RWPE2 (cell line): ENCODE data around the gene PDCD1.
"Not testable (repeated sequence)": the region's sequence is repeated elsewhere in the genome, so short reads cannot be mapped to it uniquely, and the experiment has no call there.

Source experiments
- ATAC-seq: fragments of 200-7000 bp; cut with Tn5 transposase; 3 replicates; pipeline ENCODE4 v1.9.1; 2021; ENCODE audit warnings: low read depth
- DNase-seq: peaks from one replicate; pipeline ENCODE4 v3.0.0-alpha.2; 2020; ENCODE audit warnings: low spot score
- H3K27ac ChIP-seq: fragments of 450-650 bp; 2 replicates; pipeline ENCODE4 v1.5.1; 2017; ENCODE audit warnings: mild to moderate bottlenecking; ENCODE audit not compliant: poor library complexity, severe bottlenecking
- H3K27me3 ChIP-seq: fragments of 250-450 bp; sonication (Bioruptor Pico); 2 replicates; pipeline ENCODE4 v1.5.1; 2021; ENCODE audit warnings: mild to moderate bottlenecking, moderate library complexity; ENCODE audit not compliant: insufficient read depth, poor library complexity, severe bottlenecking
- H3K36me3 ChIP-seq: fragments of 250-450 bp; sonication (Bioruptor Pico); 2 replicates; pipeline ENCODE4 v1.5.1; 2020; ENCODE audit warnings: low read depth, mild to moderate bottlenecking, moderate library complexity
- H3K4me1 ChIP-seq: fragments of 250-450 bp; sonication (Bioruptor Pico); 2 replicates; pipeline ENCODE4 v1.5.1; 2021; ENCODE audit warnings: mild to moderate bottlenecking, moderate library complexity; ENCODE audit not compliant: insufficient read depth, poor library complexity, severe bottlenecking
- H3K4me3 ChIP-seq: fragments of 250-450 bp; sonication (Bioruptor Pico); 2 replicates; pipeline ENCODE4 v1.5.1; 2021; ENCODE audit warnings: mild to moderate bottlenecking, moderate library complexity; ENCODE audit not compliant: severe bottlenecking
- H3K9me3 ChIP-seq: fragments of 250-450 bp; sonication (Bioruptor Pico); 2 replicates; pipeline ENCODE4 v1.5.1; 2021; ENCODE audit warnings: mild to moderate bottlenecking, moderate library complexity; ENCODE audit not compliant: severe bottlenecking
- CTCF ChIP-seq: fragments of 450-650 bp; IDR thresholded peaks from one replicate; pipeline ENCODE4 v1.5.1; 2017; ENCODE audit warnings: mild to moderate bottlenecking, moderate library complexity; ENCODE audit not compliant: poor library complexity, severe bottlenecking

Gene PDCD1

GRCh38 chr2:241809383-241810306 lies 49.0 kb downstream of the PDCD1 start:
- TF ChIP-seq CTCF, result no peak
- H3K27me3 ChIP-seq, result peaks cover 2% of the 10 kb centered on the region
- no peaks in the 10 kb centered on the region for H3K9me3 ChIP-seq
- H3K36me3 ChIP-seq, result no peaks in the 10 kb centered on the region
- no peak overlapping the region for H3K4me3 ChIP-seq
- DNase-seq, result no peak
- no peak for ATAC-seq
- H3K4me1 ChIP-seq, result no peaks in the 10 kb centered on the region
- H3K27ac ChIP-seq, result no peak overlapping the region

DNA sequence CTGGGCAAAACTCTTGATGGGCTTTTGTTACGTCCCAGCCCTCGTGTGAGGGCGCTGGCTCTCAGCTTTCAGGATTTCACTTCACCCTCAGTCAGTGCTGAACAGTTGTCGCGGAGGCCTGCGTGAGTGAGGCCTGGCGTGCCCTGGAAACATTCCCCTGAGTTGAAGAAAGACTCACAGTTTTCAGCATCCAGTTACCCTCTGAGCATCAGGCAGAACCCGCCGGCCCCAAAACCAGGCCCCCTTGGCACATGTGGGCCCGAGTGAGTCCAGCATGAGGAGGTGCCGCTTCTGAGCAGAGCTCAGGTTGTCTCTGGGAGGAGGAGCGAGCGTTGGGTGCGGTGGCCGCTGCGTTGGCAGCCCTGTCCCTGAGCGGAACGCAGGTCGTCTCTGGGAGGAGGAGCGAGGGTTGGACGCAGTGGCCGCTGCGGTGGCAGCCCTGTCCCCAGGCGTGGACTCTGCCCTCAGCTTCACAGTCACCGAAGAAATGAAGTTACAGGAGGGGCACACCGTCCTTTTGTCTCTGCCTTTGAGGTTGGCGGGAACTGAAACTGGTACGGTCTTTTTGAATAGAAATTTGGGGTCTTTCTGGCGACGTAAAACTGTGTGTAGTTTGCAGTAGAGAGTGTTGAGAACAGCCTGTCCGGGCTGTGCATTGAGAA lies 49.8 kb downstream of the PDCD1 start, which contains the start of gene NEU4:
NEU4 (plus strand) TSS at position 473 of the 662 bp plus-strand sequence. CDS start 5,292 bp downstream, outside the sequence.
- TF ChIP-seq CTCF, result no peak
- Histone ChIP-seq H3K36me3 (no peaks in the 10 kb centered on the region), H3K4me3 (no peak within 1 kb of the TSS), H3K27me3 (peaks cover 9% of the 10 kb centered on the region), H3K27ac (no peak within 1 kb of the TSS), H3K9me3 (no peaks in the 10 kb centered on the region), H3K4me1 (no peaks in the 10 kb centered on the region)
- ATAC-seq, result no peak
- no peak for DNase-seq

DNA sequence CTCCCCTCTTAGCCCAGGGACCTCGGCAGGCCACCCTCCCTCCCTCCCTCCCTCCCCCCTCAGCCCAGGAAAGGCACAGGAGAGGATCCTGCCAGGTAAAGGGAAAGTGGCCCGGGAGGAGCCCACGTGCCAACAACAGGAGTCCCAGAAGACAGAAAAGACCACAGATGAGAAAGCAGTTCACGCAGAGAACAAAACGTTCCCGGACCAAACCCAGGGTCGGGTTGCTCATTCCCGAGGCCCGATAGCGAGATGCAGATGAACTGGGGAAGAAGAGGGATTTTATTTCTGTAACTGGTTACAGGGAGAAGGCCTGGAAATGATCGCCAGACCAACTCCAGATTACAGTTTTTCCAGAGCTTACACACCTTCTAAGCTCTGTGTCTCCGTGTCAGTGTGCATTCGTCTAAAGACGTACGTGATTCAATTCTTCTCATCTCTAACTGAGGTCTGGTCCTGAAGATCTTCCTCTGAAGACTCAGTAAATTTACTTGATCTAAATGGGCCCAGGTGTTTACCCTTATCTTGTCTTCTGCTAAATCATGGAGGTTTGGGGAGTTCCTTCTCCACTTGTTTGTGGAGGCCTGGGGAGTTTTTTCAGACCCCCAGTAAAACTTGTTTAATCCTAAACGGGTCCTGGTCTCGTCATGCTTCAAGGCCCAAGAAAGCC lies 50.5 kb downstream of the PDCD1 start:
- H3K4me1 ChIP-seq, result no peaks in the 10 kb centered on the region
- no peak for ATAC-seq

GRCh38 chr2:241806217-241806616 lies 52.5 kb downstream of the PDCD1 start:
- not testable (repeated sequence) for H3K4me1 ChIP-seq, H3K27me3 ChIP-seq

More for the DNA sequence above, 50.5 kb downstream of the PDCD1 start:
- TF ChIP-seq CTCF, result no peak
- Histone ChIP-seq H3K36me3 (no peaks in the 10 kb centered on the region), H3K9me3 (no peaks in the 10 kb centered on the region), H3K27ac (no peak overlapping the region), H3K4me3 (no peak overlapping the region), H3K27me3 (peaks cover 9% of the 10 kb centered on the region)
- DNase-seq, result no peak

More at GRCh38 chr2:241806217-241806616, 52.5 kb downstream of the PDCD1 start:
- H3K36me3 ChIP-seq, H3K27ac ChIP-seq, H3K9me3 ChIP-seq, ATAC-seq, DNase-seq, H3K4me3 ChIP-seq: not testable (repeated sequence)
